HCEC 1CT (cell line): Measurements from ENCODE around the gene MUCL3.
"Not testable (repeated sequence)": the region's sequence is repeated elsewhere in the genome, so short reads cannot be mapped to it uniquely, and the experiment has no call there.

Experiments
- DNase-seq: peaks from one replicate; pipeline ENCODE4 v3.0.0-alpha.2; 2017

The MUCL3 gene

GRCh38 chr6:30914076-30914853 is 26.5 kb upstream of the MUCL3 start, which contains the start of gene VARS2:
TSS of gene VARS2 (plus strand) at chr6:30914238. CDS start at chr6:30914837, 599 bp downstream.
- DNase-seq = peak; percentile 88

DNA sequence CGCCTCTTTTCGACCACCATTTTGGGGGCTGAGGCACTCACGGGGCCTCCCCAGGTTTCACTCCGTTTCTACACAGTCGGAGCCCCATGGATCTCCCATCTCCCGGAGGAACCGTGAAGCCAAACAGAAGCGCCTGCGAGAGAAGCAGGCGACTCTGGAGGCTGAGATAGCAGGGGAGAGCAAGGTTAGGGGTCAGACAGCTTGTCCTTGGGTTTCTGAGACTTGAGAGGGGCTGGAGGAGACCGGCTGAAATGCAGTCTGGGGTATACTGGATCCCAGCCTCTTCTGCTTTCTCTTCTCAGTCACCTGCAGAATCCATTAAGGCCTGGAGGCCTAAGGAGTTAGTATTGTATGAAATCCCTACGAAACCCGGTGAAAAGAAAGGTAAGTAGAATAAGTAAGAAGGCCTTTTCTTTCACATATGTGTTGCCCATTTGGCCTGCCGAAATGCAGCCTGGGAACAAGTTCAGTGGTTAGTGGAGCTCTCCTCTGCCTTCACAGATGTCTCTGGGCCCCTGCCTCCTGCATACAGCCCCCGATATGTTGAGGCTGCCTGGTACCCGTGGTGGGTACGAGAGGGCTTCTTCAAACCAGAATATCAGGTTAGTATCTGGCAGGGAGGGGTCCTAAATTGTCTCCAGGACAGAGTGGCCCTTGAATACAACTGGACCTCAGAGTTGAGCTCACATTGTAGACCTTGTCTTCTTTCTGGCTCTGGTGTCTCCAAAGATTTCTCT is 25.8 kb upstream of the MUCL3 start:
- no peak for DNase-seq

GRCh38 chr6:30915591-30915946 is 25.2 kb upstream of the MUCL3 start:
- DNase-seq = peak; percentile 62

DNA sequence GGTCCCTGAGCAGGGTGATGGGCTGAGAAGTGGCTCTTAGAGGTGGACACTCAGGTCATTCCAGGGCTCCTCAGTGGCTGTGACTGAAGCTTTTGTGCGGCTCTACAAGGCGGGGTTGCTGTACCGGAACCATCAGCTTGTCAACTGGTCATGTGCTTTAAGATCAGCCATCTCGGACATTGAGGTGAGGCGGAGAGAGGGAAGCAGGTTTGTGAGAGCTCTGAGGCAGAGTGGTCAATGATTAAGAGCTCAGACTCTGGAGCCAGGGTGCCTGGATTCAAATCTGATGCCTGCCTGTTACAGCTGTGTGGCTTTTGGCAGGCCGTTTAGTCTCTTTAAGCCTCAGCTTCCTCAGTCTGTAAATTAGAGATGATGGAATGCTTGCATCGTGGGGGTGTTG is 23.7 kb upstream of the MUCL3 start:
- DNase-seq = no peak

GRCh38 chr6:30917487-30917886 is 23.3 kb upstream of the MUCL3 start:
- no peak for DNase-seq

- DNase-seq = no peak
Observed at GRCh38 chr6:30918670-30919069, 22.1 kb upstream of the MUCL3 start.

DNA sequence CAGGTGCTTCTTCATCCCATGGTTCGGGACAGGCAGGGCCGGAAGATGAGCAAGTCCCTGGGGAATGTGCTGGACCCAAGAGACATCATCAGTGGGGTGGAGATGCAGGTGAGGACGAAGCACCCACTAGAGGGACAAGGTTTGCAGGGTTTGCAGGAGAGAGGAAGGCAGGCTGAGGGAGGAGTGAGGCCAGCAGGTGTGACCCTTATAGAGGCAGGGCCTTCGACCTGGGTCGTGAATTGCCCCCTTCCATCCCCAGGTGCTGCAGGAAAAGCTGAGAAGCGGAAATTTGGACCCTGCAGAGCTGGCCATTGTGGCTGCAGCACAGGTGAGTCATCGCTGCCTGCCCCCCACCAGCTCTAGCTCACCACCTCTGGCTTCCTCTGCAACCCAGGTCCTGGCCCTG is 18.3 kb upstream of the MUCL3 start:
- no peak for DNase-seq

DNA sequence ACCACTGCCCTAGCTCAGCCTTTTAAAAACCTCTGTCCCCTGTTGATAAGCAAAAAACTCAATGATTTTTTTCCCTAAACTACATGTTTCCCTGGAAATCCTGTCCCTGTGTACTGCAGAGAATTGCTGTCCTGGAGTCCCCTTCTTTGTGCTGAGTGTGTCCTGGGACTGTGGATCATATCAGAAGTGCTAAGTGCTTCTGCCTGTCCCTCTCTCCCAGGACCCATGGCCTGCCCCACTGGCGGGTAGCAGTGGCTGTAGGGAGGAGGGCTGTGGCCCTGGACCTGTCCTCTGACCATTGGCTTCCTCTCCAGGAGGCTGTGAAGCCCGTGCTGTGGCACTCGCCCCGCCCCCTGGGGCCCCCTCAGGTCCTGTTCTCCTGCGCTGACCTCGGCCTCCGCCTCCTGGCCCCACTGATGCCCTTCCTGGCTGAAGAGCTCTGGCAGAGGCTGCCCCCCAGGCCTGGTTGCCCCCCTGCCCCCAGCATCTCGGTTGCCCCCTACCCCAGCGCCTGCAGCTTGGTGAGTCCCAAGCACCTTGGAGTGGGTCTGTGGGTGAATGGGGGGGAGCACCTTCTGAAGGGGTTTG is 16.6 kb upstream of the MUCL3 start:
- DNase-seq = not testable (repeated sequence)

DNA sequence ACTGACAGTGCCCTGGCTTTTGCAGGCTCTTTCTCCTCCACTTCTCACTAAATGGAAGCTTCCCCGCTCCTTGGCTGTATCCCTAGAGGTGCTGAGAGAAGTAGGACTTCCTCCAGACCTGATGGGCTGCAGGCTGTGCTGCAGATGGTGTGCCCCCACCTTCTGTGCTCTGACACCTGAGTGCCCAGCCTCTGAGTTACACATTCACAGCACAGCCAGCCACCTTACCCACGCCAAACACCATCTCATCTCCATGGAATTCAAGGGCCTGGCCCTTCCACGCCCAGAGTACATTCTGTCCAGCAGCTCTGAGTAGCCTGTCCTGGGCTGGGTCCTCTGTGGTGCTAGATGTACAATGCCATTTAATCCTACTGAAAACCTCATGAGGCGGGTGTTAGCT is 14.1 kb upstream of the MUCL3 start:
- peak; percentile 44 for DNase-seq

- not testable (repeated sequence) for DNase-seq
Observed at GRCh38 chr6:30927080-30927479, 13.7 kb upstream of the MUCL3 start.

DNA sequence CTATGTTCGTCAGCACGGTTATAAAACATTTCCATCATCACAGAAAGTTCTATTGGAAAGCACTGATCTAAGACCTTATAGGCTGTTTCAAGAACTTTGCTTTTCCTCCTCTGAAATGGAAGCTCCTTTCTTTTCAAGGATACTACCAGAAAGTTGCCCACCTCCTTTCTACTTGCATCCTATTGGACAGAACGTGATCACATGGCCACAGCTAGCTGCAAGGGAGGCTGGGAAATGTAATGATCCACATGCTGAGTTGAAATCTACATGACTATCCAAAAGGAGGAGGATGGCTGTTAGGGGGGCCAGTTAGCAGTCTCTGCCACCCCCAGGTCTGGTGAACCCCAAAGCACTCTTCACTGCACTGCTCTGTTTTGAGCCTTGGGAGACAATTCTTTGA is 12.1 kb upstream of the MUCL3 start:
- DNase-seq = no peak

DNA sequence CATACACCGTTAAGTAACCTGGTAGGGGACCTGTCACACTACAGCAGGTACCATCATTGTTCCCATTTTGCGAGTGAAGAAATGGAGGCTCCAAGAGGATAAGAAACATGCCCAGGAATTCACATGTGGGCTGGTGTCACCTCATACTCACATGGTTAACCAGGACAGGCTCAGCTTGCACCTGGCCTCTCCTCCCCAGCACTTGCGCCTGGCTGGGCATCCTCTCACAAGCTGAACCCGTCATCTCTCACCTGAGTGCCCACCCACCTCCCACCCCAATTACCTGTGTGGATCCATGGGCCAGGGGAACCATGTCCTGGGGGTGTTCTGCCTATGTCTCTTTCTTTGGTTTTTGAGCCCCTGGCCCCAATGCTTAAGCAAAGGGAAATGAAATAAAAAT is 10.3 kb upstream of the MUCL3 start:
- DNase-seq = no peak

DNA sequence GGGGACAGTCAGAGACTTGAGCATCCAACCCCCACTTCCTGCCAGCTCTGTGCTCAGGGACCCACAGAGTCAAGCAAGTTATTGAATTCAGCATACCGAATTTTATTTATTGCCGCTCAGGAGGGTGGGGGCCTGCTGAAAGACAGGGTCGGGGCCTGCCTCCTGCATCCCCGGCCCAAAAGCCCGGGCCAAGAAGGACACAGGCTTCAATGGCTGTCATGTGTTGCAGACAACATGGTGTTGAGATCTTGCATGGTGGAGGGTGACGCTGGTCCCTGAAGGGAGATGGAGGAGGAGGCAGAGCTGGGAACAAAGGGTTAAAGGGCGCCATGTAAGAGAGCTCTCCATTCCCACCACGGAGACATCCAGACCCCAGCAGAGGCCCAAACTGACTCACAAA is 9.5 kb upstream of the MUCL3 start:
- DNase-seq = no peak

- DNase-seq = no peak
Observed at GRCh38 chr6:30931969-30932645, 8.7 kb upstream of the MUCL3 start, which contains the start of gene SFTA2. TSS of gene SFTA2 (minus strand) at chr6:30932170. CDS start at chr6:30932096, 74 bp downstream.

- no peak for DNase-seq
Observed at GRCh38 chr6:30932665-30933365, 8.0 kb upstream of the MUCL3 start.

DNA sequence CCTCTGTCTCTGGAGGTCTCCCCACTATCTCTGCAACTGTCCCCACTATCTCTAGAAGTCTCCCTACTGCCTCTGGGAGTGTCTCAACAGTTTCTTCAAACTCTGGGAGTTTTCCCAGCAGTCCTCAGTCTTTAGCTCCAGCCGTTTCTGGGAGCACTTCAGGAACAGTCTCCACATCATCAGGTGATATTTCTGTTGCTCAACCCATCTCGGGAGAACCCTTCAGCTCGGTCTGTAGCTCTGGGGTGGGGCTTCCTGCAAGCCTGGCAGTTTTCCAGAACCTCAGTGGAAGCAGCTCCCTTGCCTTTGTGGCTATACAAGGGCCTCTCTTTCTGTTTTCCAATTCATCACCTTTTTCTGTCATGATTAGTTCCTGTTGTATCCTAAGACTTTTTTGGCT is 5.8 kb upstream of the MUCL3 start:
- no peak for DNase-seq

- no peak for DNase-seq
Observed at GRCh38 chr6:30937265-30937664, 3.5 kb upstream of the MUCL3 start.

DNA sequence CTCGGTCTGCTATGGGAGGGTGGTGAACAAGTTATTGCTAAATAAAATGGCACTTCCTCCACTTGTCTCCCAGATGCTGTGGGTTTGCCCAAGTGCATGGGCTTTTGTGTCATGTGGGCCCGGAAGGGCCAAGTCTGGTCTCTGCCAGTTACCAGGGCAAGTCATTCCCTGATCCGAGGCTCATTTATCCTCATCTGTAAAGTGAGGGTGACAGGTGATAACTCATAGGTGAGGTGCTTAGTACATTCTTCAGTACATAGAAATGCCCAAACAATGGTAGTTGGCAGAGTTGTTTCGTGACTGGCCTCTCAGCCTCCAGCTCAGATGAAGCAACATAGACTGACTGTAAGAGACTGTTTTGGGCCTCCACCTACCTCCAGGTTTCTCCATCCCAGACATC is 2.0 kb upstream of the MUCL3 start:
- DNase-seq = no peak

- DNase-seq = no peak
Observed at GRCh38 chr6:30939473-30939872, 1.3 kb upstream of the MUCL3 start.

GRCh38 chr6:30942338-30943060 is 1.7 kb downstream of the MUCL3 start:
- DNase-seq = peak; percentile 86

- DNase-seq = no peak
Observed at GRCh38 chr6:30944051-30944450, 3.3 kb downstream of the MUCL3 start.

GRCh38 chr6:30945281-30945680 is 4.5 kb downstream of the MUCL3 start:
- no peak for DNase-seq
